Peyer's patch (tissue), 4 donors: ENCODE measurements around the gene FBXO7. TPM values are rescaled to one million over a fixed set of nuclear protein-coding genes. Genes with fewer than 3 reads are reported as not detected.

ENCODE experiments used
- DNase-seq, 3 donors: peaks; one replicate each; pipeline ENCODE4 v3.0.0-alpha.2; 2017 to 2019
- H3K27ac ChIP-seq, 4 donors: fragments of 200-600 bp; sonication (generic); one replicate each; pipeline ENCODE4 v1.5.1; 2016 to 2019
- H3K27me3 ChIP-seq, 2 donors: fragments of 200-600 bp; sonication (generic); one replicate each; pipeline ENCODE4 v1.5.1; 2019
- H3K36me3 ChIP-seq, 3 donors: fragments of 200-600 bp; sonication (generic); one replicate each; pipeline ENCODE4 v1.5.1; 2016 to 2019
- H3K4me1 ChIP-seq, 4 donors: fragments of 200-600 bp; sonication (generic); one replicate each; pipeline ENCODE4 v1.5.1; 2016 to 2019
- H3K4me3 ChIP-seq, 4 donors: fragments of 200-600 bp; sonication (generic); 1 replicate in 3 of 4; 2 replicates in 1 of 4; pipeline ENCODE4 v1.5.1; 2016 to 2019; ENCODE audit warnings: mild to moderate bottlenecking in 1 of 4
- H3K9me3 ChIP-seq, 4 donors: fragments of 200-600 bp; sonication (generic); one replicate each; pipeline ENCODE4 v1.5.1; 2016 to 2019; ENCODE audit warnings: mild to moderate bottlenecking in 1 of 4
- CTCF ChIP-seq, 6 experiments: fragments of 450-650 bp in 4 of 6; fragments of 200-600 bp in 2 of 6; sonication (generic) in 1 of 6; IDR thresholded peaks; one replicate each; pipeline ENCODE4 v1.5.1; 2017 to 2019; ENCODE audit warnings: antibody characterized with exemption in 6 of 6, mild to moderate bottlenecking in 3 of 6, moderate library complexity in 1 of 6
- POLR2A ChIP-seq, 2 donors: fragments of 450-650 bp; IDR thresholded peaks; one replicate each; pipeline ENCODE4 v1.5.1; 2017; ENCODE audit warnings: antibody characterized with exemption in 2 of 2, mild to moderate bottlenecking in 2 of 2, moderate library complexity in 2 of 2
- total RNA-seq, 4 donors: library from RNA; depleted of rRNA; stranded (reverse); fragments of >200 nt; gene quantifications; one replicate each; pipeline ENCODE4 v1.1.0, GENCODE V29; 2016

FBXO7 gene
- total RNA-seq, 4 donors from 2014 or later, result 61.1 to 98.3 (median 80.9) TPM

GRCh38 chr22:32542677-32543357, 68.2 kb downstream of the FBXO7 start:
- H3K4me3 ChIP-seq, result no peak overlapping the region
- peak overlapping the region in 2 of 4 donors; percentile 38 to 48 for H3K27ac ChIP-seq
- peak in 1 of 3 donors; percentile 45 for DNase-seq
- H3K9me3 ChIP-seq, result no peaks in the 10 kb centered on the region
- TF ChIP-seq CTCF (IDR thresholded peaks at IDR 0.05), result no peak
- no peak for TF ChIP-seq POLR2A (IDR thresholded peaks at IDR 0.05)
- no peaks in the 10 kb centered on the region for H3K36me3 ChIP-seq
- H3K4me1 ChIP-seq, result no peaks in the 10 kb centered on the region
- H3K27me3 ChIP-seq, result no peaks in the 10 kb centered on the region

GRCh38 chr22:32544953-32545558, 70.4 kb downstream of the FBXO7 start:
- TF ChIP-seq CTCF (IDR thresholded peaks at IDR 0.05), result no peak
- no peak for TF ChIP-seq POLR2A (IDR thresholded peaks at IDR 0.05)
- Histone ChIP-seq H3K4me3 (no peak overlapping the region), H3K27ac (peak overlapping the region in 1 of 4 donors; percentile 43), H3K27me3 (no peaks in the 10 kb centered on the region), H3K4me1 (no peaks in the 10 kb centered on the region), H3K36me3 (no peaks in the 10 kb centered on the region), H3K9me3 (no peaks in the 10 kb centered on the region)
- DNase-seq, result no peak

GRCh38 chr22:32545801-32546200, 71.2 kb downstream of the FBXO7 start:
- no peak for DNase-seq
- Histone ChIP-seq H3K4me3 (no peak overlapping the region), H3K27ac (peak overlapping the region in 1 of 4 donors; percentile 43), H3K27me3 (no peaks in the 10 kb centered on the region), H3K9me3 (no peaks in the 10 kb centered on the region), H3K36me3 (no peaks in the 10 kb centered on the region), H3K4me1 (no peaks in the 10 kb centered on the region)
- TF ChIP-seq POLR2A (IDR thresholded peaks at IDR 0.05) (no peak), CTCF (IDR thresholded peaks at IDR 0.05) (no peak)

- H3K27ac ChIP-seq, result peak overlapping the region in 2 of 4 donors; percentile 43 to 55
Measured at GRCh38 chr22:32546496-32546895, 71.9 kb downstream of the FBXO7 start.

GRCh38 chr22:32546935-32547334, 72.3 kb downstream of the FBXO7 start:
- DNase-seq, result no peak
- Histone ChIP-seq H3K4me3 (no peak overlapping the region), H3K36me3 (no peaks in the 10 kb centered on the region), H3K27me3 (no peaks in the 10 kb centered on the region), H3K9me3 (no peaks in the 10 kb centered on the region), H3K4me1 (no peaks in the 10 kb centered on the region), H3K27ac (peak overlapping the region in 2 of 4 donors; percentile 43 to 55)
- no peak for TF ChIP-seq CTCF (IDR thresholded peaks at IDR 0.05)
- TF ChIP-seq POLR2A (IDR thresholded peaks at IDR 0.05), result no peak

More at GRCh38 chr22:32546496-32546895, 71.9 kb downstream of the FBXO7 start:
- TF ChIP-seq CTCF (IDR thresholded peaks at IDR 0.05), result no peak
- TF ChIP-seq POLR2A (IDR thresholded peaks at IDR 0.05), result no peak
- Histone ChIP-seq H3K27me3 (no peaks in the 10 kb centered on the region), H3K36me3 (no peaks in the 10 kb centered on the region), H3K4me1 (no peaks in the 10 kb centered on the region), H3K4me3 (no peak overlapping the region), H3K9me3 (no peaks in the 10 kb centered on the region)
- no peak for DNase-seq
